Measurements from ENCODE around the gene NLRC4.

- no peak for TF ChIP-seq BCL3 (IDR thresholded peaks at IDR 0.05)
- TF ChIP-seq USF2 (IDR thresholded peaks at IDR 0.05) = no peak
- no peak for TF ChIP-seq REST (IDR thresholded peaks at IDR 0.05)
- TF ChIP-seq, protein P1, sequence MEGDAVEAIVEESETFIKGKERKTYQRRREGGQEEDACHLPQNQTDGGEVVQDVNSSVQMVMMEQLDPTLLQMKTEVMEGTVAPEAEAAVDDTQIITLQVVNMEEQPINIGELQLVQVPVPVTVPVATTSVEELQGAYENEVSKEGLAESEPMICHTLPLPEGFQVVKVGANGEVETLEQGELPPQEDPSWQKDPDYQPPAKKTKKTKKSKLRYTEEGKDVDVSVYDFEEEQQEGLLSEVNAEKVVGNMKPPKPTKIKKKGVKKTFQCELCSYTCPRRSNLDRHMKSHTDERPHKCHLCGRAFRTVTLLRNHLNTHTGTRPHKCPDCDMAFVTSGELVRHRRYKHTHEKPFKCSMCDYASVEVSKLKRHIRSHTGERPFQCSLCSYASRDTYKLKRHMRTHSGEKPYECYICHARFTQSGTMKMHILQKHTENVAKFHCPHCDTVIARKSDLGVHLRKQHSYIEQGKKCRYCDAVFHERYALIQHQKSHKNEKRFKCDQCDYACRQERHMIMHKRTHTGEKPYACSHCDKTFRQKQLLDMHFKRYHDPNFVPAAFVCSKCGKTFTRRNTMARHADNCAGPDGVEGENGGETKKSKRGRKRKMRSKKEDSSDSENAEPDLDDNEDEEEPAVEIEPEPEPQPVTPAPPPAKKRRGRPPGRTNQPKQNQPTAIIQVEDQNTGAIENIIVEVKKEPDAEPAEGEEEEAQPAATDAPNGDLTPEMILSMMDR (IDR thresholded peaks at IDR 0.05) = no peak
- TF ChIP-seq SMC3 (IDR thresholded peaks at IDR 0.05) = no peak
- TF ChIP-seq RCOR1 (IDR thresholded peaks at IDR 0.05; ENCODE audit: low read depth, low read length) = no peak
- no peak for TF ChIP-seq NFE2L2 (conservative IDR thresholded peaks at IDR 0.05; ENCODE audit: low read length)
- no peak for TF ChIP-seq MYC (IDR thresholded peaks at IDR 0.05; ENCODE audit: borderline replicate concordance, low read length)
- TF ChIP-seq, protein P2, sequence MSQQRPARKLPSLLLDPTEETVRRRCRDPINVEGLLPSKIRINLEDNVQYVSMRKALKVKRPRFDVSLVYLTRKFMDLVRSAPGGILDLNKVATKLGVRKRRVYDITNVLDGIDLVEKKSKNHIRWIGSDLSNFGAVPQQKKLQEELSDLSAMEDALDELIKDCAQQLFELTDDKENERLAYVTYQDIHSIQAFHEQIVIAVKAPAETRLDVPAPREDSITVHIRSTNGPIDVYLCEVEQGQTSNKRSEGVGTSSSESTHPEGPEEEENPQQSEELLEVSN (IDR thresholded peaks at IDR 0.05; ENCODE audit: borderline replicate concordance, low read depth) = no peak
Measured at GRCh38 chr2:32289165-32289999, 24.7 kb upstream of the NLRC4 start.
